ENCODE measurements around the gene SDK2.

The SDK2 gene

GRCh38 chr17:73550556-73550955, 93.7 kb downstream of the SDK2 start:
- H3K9ac ChIP-seq (ENCODE audit: low read length), result no peak overlapping the region
- peaks cover 9% of the 10 kb centered on the region for H3K9me3 ChIP-seq (ENCODE audit: control insufficient read depth, low read length)
- H3K36me3 ChIP-seq (ENCODE audit: control insufficient read depth, insufficient read depth, low read length, severe bottlenecking), result no peaks in the 10 kb centered on the region
- peaks cover 56% of the 10 kb centered on the region for H3K27me3 ChIP-seq (replicated peaks; ENCODE audit: control insufficient read depth, insufficient read depth, low read length)
- no peak for DNase-seq (ENCODE audit: low read depth)
- H3K4me1 ChIP-seq (ENCODE audit: control insufficient read depth, insufficient read depth, low read length), result no peaks in the 10 kb centered on the region
- no peak overlapping the region for H3K4me3 ChIP-seq (ENCODE audit: low read length)

GRCh38 chr17:73549841-73550430, 94.3 kb downstream of the SDK2 start:
- H3K4me1 ChIP-seq (ENCODE audit: control insufficient read depth, insufficient read depth, low read length), result no peaks in the 10 kb centered on the region
- no peak overlapping the region for H3K4me3 ChIP-seq (ENCODE audit: low read length)
- DNase-seq (ENCODE audit: low read depth), result no peak
- peaks cover 9% of the 10 kb centered on the region for H3K9me3 ChIP-seq (ENCODE audit: control insufficient read depth, low read length)
- H3K27me3 ChIP-seq (replicated peaks; ENCODE audit: control insufficient read depth, insufficient read depth, low read length), result peaks cover 58% of the 10 kb centered on the region
- no peak overlapping the region for H3K9ac ChIP-seq (ENCODE audit: low read length)
- no peaks in the 10 kb centered on the region for H3K36me3 ChIP-seq (ENCODE audit: control insufficient read depth, insufficient read depth, low read length, severe bottlenecking)

- no peak overlapping the region for H3K9ac ChIP-seq (ENCODE audit: low read length)
- H3K36me3 ChIP-seq (ENCODE audit: control insufficient read depth, insufficient read depth, low read length, severe bottlenecking), result no peaks in the 10 kb centered on the region
- DNase-seq (ENCODE audit: low read depth), result no peak
- H3K27me3 ChIP-seq (replicated peaks; ENCODE audit: control insufficient read depth, insufficient read depth, low read length), result peaks cover 63% of the 10 kb centered on the region
- no peak overlapping the region for H3K4me3 ChIP-seq (ENCODE audit: low read length)
- no peaks in the 10 kb centered on the region for H3K9me3 ChIP-seq (ENCODE audit: control insufficient read depth, low read length)
- no peaks in the 10 kb centered on the region for H3K4me1 ChIP-seq (ENCODE audit: control insufficient read depth, insufficient read depth, low read length)
Observed at GRCh38 chr17:73548620-73549311, 95.5 kb downstream of the SDK2 start.

- H3K36me3 ChIP-seq (ENCODE audit: control insufficient read depth, insufficient read depth, low read length, severe bottlenecking), result no peaks in the 10 kb centered on the region
Observed at GRCh38 chr17:73547790-73548189, 96.5 kb downstream of the SDK2 start.

GRCh38 chr17:73546770-73547536, 97.3 kb downstream of the SDK2 start:
- Histone ChIP-seq H3K4me1 (ENCODE audit: control insufficient read depth, insufficient read depth, low read length) (no peaks in the 10 kb centered on the region), H3K36me3 (ENCODE audit: control insufficient read depth, insufficient read depth, low read length, severe bottlenecking) (no peaks in the 10 kb centered on the region), H3K9ac (ENCODE audit: low read length) (no peak overlapping the region), H3K9me3 (ENCODE audit: control insufficient read depth, low read length) (no peaks in the 10 kb centered on the region), H3K4me3 (ENCODE audit: low read length) (no peak overlapping the region), H3K27me3 (replicated peaks; ENCODE audit: control insufficient read depth, insufficient read depth, low read length) (peaks cover 50% of the 10 kb centered on the region)
- DNase-seq (ENCODE audit: low read depth), result no peak

More at GRCh38 chr17:73547790-73548189, 96.5 kb downstream of the SDK2 start:
- Histone ChIP-seq H3K27me3 (replicated peaks; ENCODE audit: control insufficient read depth, insufficient read depth, low read length) (peaks cover 56% of the 10 kb centered on the region), H3K9me3 (ENCODE audit: control insufficient read depth, low read length) (no peaks in the 10 kb centered on the region), H3K4me3 (ENCODE audit: low read length) (no peak overlapping the region), H3K9ac (ENCODE audit: low read length) (no peak overlapping the region), H3K4me1 (ENCODE audit: control insufficient read depth, insufficient read depth, low read length) (no peaks in the 10 kb centered on the region)
- DNase-seq (ENCODE audit: low read depth), result no peak

DNA sequence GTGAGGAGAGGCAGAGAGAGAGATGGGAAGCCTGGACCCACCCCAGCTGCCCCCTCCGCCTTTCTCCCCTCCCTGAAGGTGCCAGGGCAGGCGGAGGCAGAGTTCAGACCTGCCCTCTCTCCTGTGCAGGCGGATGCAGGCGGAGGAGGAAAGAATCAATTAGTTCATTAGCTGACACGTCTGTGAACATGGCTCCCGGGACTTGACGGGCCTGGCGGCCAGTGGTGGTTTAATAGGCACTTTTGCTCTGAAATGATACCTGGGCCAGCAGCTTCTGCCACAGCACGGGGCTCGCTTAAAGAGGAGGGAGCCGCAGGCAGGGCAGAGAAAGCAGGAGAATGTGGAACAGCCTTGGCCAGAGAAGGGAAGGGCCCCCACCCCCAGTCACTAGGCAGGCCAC, 98.1 kb downstream of the SDK2 start:
- Histone ChIP-seq H3K27me3 (replicated peaks; ENCODE audit: control insufficient read depth, insufficient read depth, low read length) (peaks cover 52% of the 10 kb centered on the region), H3K9me3 (ENCODE audit: control insufficient read depth, low read length) (no peaks in the 10 kb centered on the region), H3K4me1 (ENCODE audit: control insufficient read depth, insufficient read depth, low read length) (no peaks in the 10 kb centered on the region), H3K36me3 (ENCODE audit: control insufficient read depth, insufficient read depth, low read length, severe bottlenecking) (no peaks in the 10 kb centered on the region), H3K4me3 (ENCODE audit: low read length) (no peak overlapping the region), H3K9ac (ENCODE audit: low read length) (no peak overlapping the region)
- no peak for DNase-seq (ENCODE audit: low read depth)

DNA sequence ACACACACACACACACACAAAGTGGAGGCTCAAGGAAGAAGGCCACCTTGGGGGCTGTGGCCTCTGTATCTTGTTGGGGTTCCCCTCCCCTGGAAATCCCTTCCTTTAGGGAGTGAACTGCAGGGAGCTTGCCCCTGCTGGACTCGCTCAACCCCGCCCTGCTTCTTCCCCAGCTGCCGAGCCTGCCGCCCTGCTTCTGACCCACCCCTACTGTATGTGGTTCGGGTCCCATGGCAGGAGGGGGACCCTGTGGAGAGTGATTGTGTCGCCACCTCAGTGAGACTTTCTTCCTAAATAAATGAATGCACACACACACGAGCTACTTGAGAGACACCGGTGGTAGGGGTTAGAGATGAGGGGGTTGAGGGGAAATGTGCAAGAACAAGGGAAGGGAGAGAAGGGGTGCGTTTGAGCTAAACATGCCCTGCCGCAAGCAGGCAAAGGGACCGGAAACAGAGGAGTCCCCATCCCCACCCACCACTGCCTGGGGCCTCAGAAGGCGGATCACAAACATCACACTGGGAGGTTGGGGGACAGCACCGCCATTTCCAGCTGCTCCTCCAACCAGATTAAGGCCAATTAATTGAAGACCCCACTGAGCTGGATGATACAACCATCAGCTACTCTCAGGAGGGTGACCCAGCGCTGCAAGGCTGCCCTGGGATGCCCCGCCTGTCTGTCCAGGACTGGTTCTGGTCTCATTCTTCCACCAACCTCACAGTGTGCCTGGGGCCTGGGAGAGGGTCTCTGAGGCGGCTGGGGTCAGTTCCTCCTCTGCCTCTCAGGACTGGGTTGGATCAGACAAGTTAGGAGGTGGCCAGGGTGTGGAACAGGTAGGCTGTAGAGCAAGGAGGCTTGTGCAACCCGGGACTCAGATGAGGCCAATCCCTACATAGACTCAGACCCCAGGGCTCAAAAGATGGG, 98.9 kb downstream of the SDK2 start:
- Histone ChIP-seq H3K9ac (ENCODE audit: low read length) (no peak overlapping the region), H3K9me3 (ENCODE audit: control insufficient read depth, low read length) (no peaks in the 10 kb centered on the region), H3K36me3 (ENCODE audit: control insufficient read depth, insufficient read depth, low read length, severe bottlenecking) (no peaks in the 10 kb centered on the region), H3K4me1 (ENCODE audit: control insufficient read depth, insufficient read depth, low read length) (no peaks in the 10 kb centered on the region), H3K27me3 (replicated peaks; ENCODE audit: control insufficient read depth, insufficient read depth, low read length) (peaks cover 44% of the 10 kb centered on the region), H3K4me3 (ENCODE audit: low read length) (no peak overlapping the region)
- no peak for DNase-seq (ENCODE audit: low read depth)

- H3K27me3 ChIP-seq (replicated peaks; ENCODE audit: control insufficient read depth, insufficient read depth, low read length), result peaks cover 45% of the 10 kb centered on the region
- H3K9ac ChIP-seq (ENCODE audit: low read length), result no peak overlapping the region
- H3K4me1 ChIP-seq (ENCODE audit: control insufficient read depth, insufficient read depth, low read length), result no peaks in the 10 kb centered on the region
- no peak overlapping the region for H3K4me3 ChIP-seq (ENCODE audit: low read length)
- no peak for DNase-seq (ENCODE audit: low read depth)
- H3K36me3 ChIP-seq (ENCODE audit: control insufficient read depth, insufficient read depth, low read length, severe bottlenecking), result no peaks in the 10 kb centered on the region
- no peaks in the 10 kb centered on the region for H3K9me3 ChIP-seq (ENCODE audit: control insufficient read depth, low read length)
Observed at GRCh38 chr17:73544333-73544732, 99.9 kb downstream of the SDK2 start.

- H3K27me3 ChIP-seq (replicated peaks; ENCODE audit: control insufficient read depth, insufficient read depth, low read length), result peaks cover 44% of the 10 kb centered on the region
- no peaks in the 10 kb centered on the region for H3K4me1 ChIP-seq (ENCODE audit: control insufficient read depth, insufficient read depth, low read length)
- no peaks in the 10 kb centered on the region for H3K36me3 ChIP-seq (ENCODE audit: control insufficient read depth, insufficient read depth, low read length, severe bottlenecking)
- H3K9ac ChIP-seq (ENCODE audit: low read length), result no peak overlapping the region
- H3K4me3 ChIP-seq (ENCODE audit: low read length), result no peak overlapping the region
- no peak for DNase-seq (ENCODE audit: low read depth)
- H3K9me3 ChIP-seq (ENCODE audit: control insufficient read depth, low read length), result no peaks in the 10 kb centered on the region
Observed at GRCh38 chr17:73542323-73542722, 101.9 kb downstream of the SDK2 start.

GRCh38 chr17:73541561-73541981, 102.7 kb downstream of the SDK2 start:
- no peak overlapping the region for H3K4me3 ChIP-seq (ENCODE audit: low read length)
- H3K27me3 ChIP-seq (replicated peaks; ENCODE audit: control insufficient read depth, insufficient read depth, low read length), result peaks cover 37% of the 10 kb centered on the region
- no peaks in the 10 kb centered on the region for H3K9me3 ChIP-seq (ENCODE audit: control insufficient read depth, low read length)
- no peak overlapping the region for H3K9ac ChIP-seq (ENCODE audit: low read length)
- no peaks in the 10 kb centered on the region for H3K36me3 ChIP-seq (ENCODE audit: control insufficient read depth, insufficient read depth, low read length, severe bottlenecking)
- no peak for DNase-seq (ENCODE audit: low read depth)
- no peaks in the 10 kb centered on the region for H3K4me1 ChIP-seq (ENCODE audit: control insufficient read depth, insufficient read depth, low read length)

- peaks cover 34% of the 10 kb centered on the region for H3K27me3 ChIP-seq (replicated peaks; ENCODE audit: control insufficient read depth, insufficient read depth, low read length)
- no peaks in the 10 kb centered on the region for H3K9me3 ChIP-seq (ENCODE audit: control insufficient read depth, low read length)
- no peaks in the 10 kb centered on the region for H3K4me1 ChIP-seq (ENCODE audit: control insufficient read depth, insufficient read depth, low read length)
- no peaks in the 10 kb centered on the region for H3K36me3 ChIP-seq (ENCODE audit: control insufficient read depth, insufficient read depth, low read length, severe bottlenecking)
- H3K4me3 ChIP-seq (ENCODE audit: low read length), result no peak overlapping the region
- no peak for DNase-seq (ENCODE audit: low read depth)
- H3K9ac ChIP-seq (ENCODE audit: low read length), result no peak overlapping the region
Observed at GRCh38 chr17:73541111-73541510, 103.1 kb downstream of the SDK2 start.
